ENCODE results near the gene PTPRN. TPM values are rescaled to one million over a fixed set of nuclear protein-coding genes. Genes with fewer than 3 reads are reported as not detected.

The PTPRN gene
- total RNA-seq, 2 experiments from 2014 or later, result not detected

- Histone ChIP-seq H3K9me3 (ENCODE audit: control insufficient read depth in 1 of 2, insufficient read depth in 1 of 2, low read length in 2 of 2) (no peaks in the 10 kb centered on the region), H3K4me1 (ENCODE audit: insufficient read depth, low read length) (peaks cover 63% of the 10 kb centered on the region), H3K27me3 (ENCODE audit: control insufficient read depth in 1 of 2, insufficient read depth in 2 of 2, low read length in 2 of 2) (no peaks in the 10 kb centered on the region), H3K4me3 (ENCODE audit: low read length) (peak overlapping the region; percentile 88), H3K27ac (ENCODE audit: low read depth in 1 of 2, low read length in 2 of 2) (peak overlapping the region; percentile 71 to 87), H3K36me3 (ENCODE audit: insufficient read depth, low read length) (peaks cover 44% of the 10 kb centered on the region)
- Mint-ChIP-seq H3K4me3 (peak overlapping the region; percentile 88), H3K9me3 (no peaks in the 10 kb centered on the region), H3K27me3 (no peaks in the 10 kb centered on the region), H3K4me1 (ENCODE audit: low read depth) (peaks cover 63% of the 10 kb centered on the region), H3K36me3 (ENCODE audit: low read depth) (peaks cover 66% of the 10 kb centered on the region), H3K27ac (peak overlapping the region; percentile 96)
- DNase-seq, result peak in 6 of 14 experiments; percentile 14 to 57 (median 24)
- ATAC-seq (ENCODE audit: poor library complexity), result no peak
- TF ChIP-seq CTCF (IDR thresholded peaks at IDR 0.05), result no peak
- ChIA-PET POLR2A (interaction anchor here (1.3 to 10.1 kb wide), 11 partner anchors 7 to 136 kb away, joined by 5 to 202 read pairs (median 47); partner anchors contain the start of genes ABCB6, ANKZF1, ATG9A and CNPPD1), CTCF (interaction anchor here (0.6 to 8.4 kb wide), 8 partner anchors 22 to 247 kb away, joined by 3 to 97 read pairs (median 6); partner anchors contain the start of genes ANKZF1, ATG9A, DNAJB2 and NHEJ1)
- intact Hi-C loops (cut with DNase I, micrococcal nuclease), result loop anchor here (2.0 to 10.0 kb wide), 3 partner anchors 35 to 688 kb away; partner anchors contain the start of genes ABCB6 (in 2 of the 2), CNOT9 (in 1 of the 2) and USP37 (in 1 of the 2)
Measured at GRCh38 chr2:219252570-219252899, 56.7 kb downstream of the PTPRN start.

- Histone ChIP-seq H3K27me3 (ENCODE audit: control insufficient read depth in 1 of 2, insufficient read depth in 2 of 2, low read length in 2 of 2) (no peaks in the 10 kb centered on the region), H3K27ac (ENCODE audit: low read depth in 1 of 2, low read length in 2 of 2) (peak overlapping the region; percentile 71 to 87), H3K4me1 (ENCODE audit: insufficient read depth, low read length) (peaks cover 68% of the 10 kb centered on the region), H3K4me3 (ENCODE audit: low read length) (peak overlapping the region; percentile 88), H3K36me3 (ENCODE audit: insufficient read depth, low read length) (peaks cover 44% of the 10 kb centered on the region), H3K9me3 (ENCODE audit: control insufficient read depth in 1 of 2, insufficient read depth in 1 of 2, low read length in 2 of 2) (no peaks in the 10 kb centered on the region)
- peak overlapping the region; percentile 96 for H3K27ac Mint-ChIP-seq
- peaks cover 68% of the 10 kb centered on the region for H3K36me3 Mint-ChIP-seq (ENCODE audit: low read depth)
- ChIA-PET CTCF (interaction anchor here (0.6 to 8.4 kb wide), 9 partner anchors 22 to 247 kb away, joined by 3 to 97 read pairs (median 4); partner anchors contain the start of genes ANKZF1, ATG9A, DNAJB2 and NHEJ1), POLR2A (interaction anchor here (1.3 to 10.1 kb wide), 10 partner anchors 9 to 136 kb away, joined by 5 to 202 read pairs (median 43); partner anchors contain the start of genes ABCB6, ANKZF1, ATG9A and CNPPD1)
- no peaks in the 10 kb centered on the region for H3K9me3 Mint-ChIP-seq
- peaks cover 68% of the 10 kb centered on the region for H3K4me1 Mint-ChIP-seq (ENCODE audit: low read depth)
- intact Hi-C loops (cut with DNase I, micrococcal nuclease), result loop anchor here (2.0 to 10.0 kb wide), 3 partner anchors 35 to 687 kb away; partner anchors contain the start of genes ABCB6 (in 2 of the 2), CNOT9 (in 1 of the 2) and USP37 (in 1 of the 2)
- no peak for TF ChIP-seq CTCF (IDR thresholded peaks at IDR 0.05)
- H3K4me3 Mint-ChIP-seq, result peak overlapping the region; percentile 88
- H3K27me3 Mint-ChIP-seq, result no peaks in the 10 kb centered on the region
- peak in 6 of 14 experiments; percentile 24 to 65 (median 30) for DNase-seq
- no peak for ATAC-seq (ENCODE audit: poor library complexity)
Measured at GRCh38 chr2:219252084-219252483, 57.1 kb downstream of the PTPRN start.

GRCh38 chr2:219251656-219252055 is 57.5 kb downstream of the PTPRN start:
- Histone ChIP-seq H3K4me3 (ENCODE audit: low read length) (peak overlapping the region; percentile 88), H3K36me3 (ENCODE audit: insufficient read depth, low read length) (peaks cover 44% of the 10 kb centered on the region), H3K9me3 (ENCODE audit: control insufficient read depth in 1 of 2, insufficient read depth in 1 of 2, low read length in 2 of 2) (no peaks in the 10 kb centered on the region), H3K4me1 (ENCODE audit: insufficient read depth, low read length) (peaks cover 72% of the 10 kb centered on the region), H3K27me3 (ENCODE audit: control insufficient read depth in 1 of 2, insufficient read depth in 2 of 2, low read length in 2 of 2) (no peaks in the 10 kb centered on the region), H3K27ac (ENCODE audit: low read depth in 1 of 2, low read length in 2 of 2) (peak overlapping the region; percentile 71 to 87)
- TF ChIP-seq CTCF (IDR thresholded peaks at IDR 0.05), result no peak
- intact Hi-C loops (cut with DNase I, micrococcal nuclease), result loop anchor here (2.0 to 10.0 kb wide), 3 partner anchors 34 to 687 kb away; partner anchors contain the start of genes ABCB6 (in 2 of the 2), CNOT9 (in 1 of the 2) and USP37 (in 1 of the 2)
- peak overlapping the region; percentile 88 for H3K4me3 Mint-ChIP-seq
- ATAC-seq (ENCODE audit: poor library complexity) (no peak), DNase-seq (no peak)
- peaks cover 68% of the 10 kb centered on the region for H3K36me3 Mint-ChIP-seq (ENCODE audit: low read depth)
- H3K9me3 Mint-ChIP-seq, result no peaks in the 10 kb centered on the region
- H3K27ac Mint-ChIP-seq, result peak overlapping the region; percentile 96
- peaks cover 72% of the 10 kb centered on the region for H3K4me1 Mint-ChIP-seq (ENCODE audit: low read depth)
- ChIA-PET CTCF (interaction anchor here (0.6 to 8.4 kb wide), 8 partner anchors 21 to 92 kb away, joined by 3 to 97 read pairs (median 6); partner anchors contain the start of genes ANKZF1, ATG9A, DNAJB2 and NHEJ1), POLR2A (interaction anchor here (1.5 to 10.1 kb wide), 7 partner anchors 23 to 136 kb away, joined by 7 to 202 read pairs (median 48); partner anchors contain the start of genes ABCB6, ANKZF1, ATG9A and CNPPD1)
- no peaks in the 10 kb centered on the region for H3K27me3 Mint-ChIP-seq

Data from CD4-positive, alpha-beta T cell (primary cell).